ENCODE measurements around the gene DMD.
"Not testable (repeated sequence)": the region's sequence is repeated elsewhere in the genome, so short reads cannot be mapped to it uniquely, and the experiment has no call there.

The DMD gene

DNA sequence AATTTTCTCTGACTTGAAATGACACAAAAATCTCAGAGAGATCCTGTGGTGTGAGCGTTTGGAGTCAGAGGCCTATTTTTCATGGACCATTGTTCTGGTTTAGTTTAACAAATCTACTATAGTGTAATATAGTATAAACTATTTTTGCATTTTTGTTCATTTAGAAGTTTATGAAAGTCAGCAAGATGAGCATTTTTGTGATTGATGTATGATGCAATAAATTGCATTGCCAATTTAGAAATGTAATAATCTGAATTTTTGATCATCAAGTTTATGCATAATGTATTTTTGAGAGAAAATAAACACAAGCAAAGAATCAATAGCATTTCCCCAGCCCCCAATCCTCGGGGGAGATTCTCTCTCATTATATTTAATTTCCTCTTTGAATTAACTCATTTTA lies 1620.0 kb downstream of the DMD start:
- no peak for DNase-seq (ENCODE audit: low read depth)

DNA sequence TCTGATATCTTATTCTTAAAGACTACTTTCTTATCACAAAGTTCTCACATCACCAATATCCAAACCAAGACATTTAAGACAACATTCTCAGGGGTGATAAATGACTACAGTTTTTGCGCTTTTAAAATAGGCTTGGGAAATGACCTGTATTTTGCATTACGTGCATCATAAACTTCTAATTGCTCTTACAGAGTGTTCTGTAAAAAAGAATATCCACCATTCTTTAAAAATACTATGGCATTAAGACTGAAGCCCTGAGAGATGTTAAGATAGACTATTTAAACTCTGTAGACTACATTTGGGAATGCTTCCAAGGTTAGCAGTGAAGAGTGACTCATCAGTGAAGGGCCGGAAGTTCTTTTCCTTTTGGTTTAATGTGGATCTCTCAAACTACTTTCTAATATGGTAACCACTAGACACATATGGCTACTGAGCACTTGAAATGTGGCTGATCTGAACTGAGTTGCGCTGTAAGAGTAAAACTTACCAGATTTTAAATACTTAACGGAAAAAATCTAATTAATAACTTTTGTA lies 1620.7 kb downstream of the DMD start:
- no peak for DNase-seq (ENCODE audit: low read depth)

GRCh38 chrX:31589503-31589902 lies 1621.8 kb downstream of the DMD start:
- no peak for DNase-seq (ENCODE audit: low read depth)

DNA sequence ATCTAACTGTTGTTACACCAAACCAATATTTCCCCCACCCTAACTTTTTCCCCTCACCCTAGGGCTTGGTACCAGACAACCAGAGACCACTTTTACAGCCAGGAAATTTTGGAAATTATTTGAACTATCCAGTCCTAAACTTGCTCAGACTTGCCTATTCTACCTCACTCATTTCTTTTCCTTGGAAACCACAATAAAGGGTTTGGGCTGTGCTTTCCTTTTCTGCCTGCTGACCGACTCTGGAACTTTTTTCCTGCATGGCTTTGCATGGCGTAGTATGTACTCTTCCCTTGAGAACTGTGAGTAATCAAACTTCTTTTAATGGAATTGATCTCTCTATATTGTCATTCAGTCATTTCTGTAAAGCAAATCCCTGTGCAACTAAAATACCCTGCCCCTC lies 1623.0 kb downstream of the DMD start:
- no peak for DNase-seq (ENCODE audit: low read depth)

DNA sequence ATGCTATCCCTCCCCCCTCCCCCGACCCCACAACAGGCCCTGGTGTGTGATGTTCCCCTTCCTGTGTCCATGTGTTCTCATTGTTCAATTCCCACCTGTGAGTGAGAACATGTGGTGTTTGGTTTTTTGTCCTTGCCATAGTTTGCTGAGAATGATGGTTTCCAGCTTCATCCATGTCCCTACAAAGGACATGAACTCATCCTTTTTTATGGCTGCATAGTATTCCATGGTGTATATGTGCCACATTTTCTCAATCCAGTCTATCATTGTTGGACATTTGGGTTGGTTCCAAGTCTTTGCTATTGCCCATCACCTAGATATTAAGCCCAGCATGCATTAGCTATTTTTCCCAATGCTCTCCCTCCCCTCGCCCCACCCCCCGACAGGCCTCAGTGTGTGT lies 1627.5 kb downstream of the DMD start:
- DNase-seq (ENCODE audit: low read depth) = not testable (repeated sequence)

DNA sequence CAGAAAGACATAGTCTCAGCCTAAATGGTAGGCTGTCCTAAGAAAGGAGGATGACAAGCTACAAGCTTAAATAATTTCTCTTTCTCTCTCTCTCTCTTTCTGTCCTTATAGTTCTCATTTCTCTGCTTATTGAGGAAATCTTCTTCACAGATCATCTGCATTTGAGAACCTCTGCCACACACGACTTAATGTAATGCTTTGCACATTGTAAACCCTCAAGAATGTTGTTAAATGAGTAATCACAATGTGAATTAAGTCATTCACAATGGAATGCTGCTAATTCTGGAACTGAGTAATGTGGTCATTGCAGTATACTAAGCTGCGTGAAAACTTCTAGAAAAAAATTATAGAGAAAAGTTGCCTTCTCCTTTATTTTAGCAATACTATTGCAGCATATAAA lies 1630.6 kb downstream of the DMD start:
- no peak for DNase-seq (ENCODE audit: low read depth)

- no peak for DNase-seq (ENCODE audit: low read depth)
Measured at GRCh38 chrX:31580227-31580626, 1631.1 kb downstream of the DMD start.

- DNase-seq (ENCODE audit: low read depth) = no peak
Measured at GRCh38 chrX:31572360-31572759, 1639.0 kb downstream of the DMD start.

DNA sequence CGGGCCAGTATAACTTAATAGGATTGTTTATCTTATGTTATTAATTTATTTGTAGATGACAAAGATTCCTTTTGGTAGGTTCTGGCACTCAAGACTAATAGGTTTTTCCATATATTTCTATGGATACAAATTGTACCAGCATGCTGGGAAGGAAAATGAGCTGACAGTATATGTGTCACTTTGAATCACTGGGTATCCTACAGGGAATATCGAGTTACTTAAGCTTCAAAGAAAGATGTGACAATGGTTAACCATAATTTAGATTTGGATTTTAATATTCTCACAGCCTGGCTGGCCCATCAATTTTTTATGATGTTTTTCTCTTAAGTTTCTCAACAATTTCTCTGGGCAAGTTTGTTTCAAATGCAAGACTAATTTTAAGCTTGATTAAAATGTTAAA lies 1640.7 kb downstream of the DMD start:
- no peak for DNase-seq (ENCODE audit: low read depth)

DNA sequence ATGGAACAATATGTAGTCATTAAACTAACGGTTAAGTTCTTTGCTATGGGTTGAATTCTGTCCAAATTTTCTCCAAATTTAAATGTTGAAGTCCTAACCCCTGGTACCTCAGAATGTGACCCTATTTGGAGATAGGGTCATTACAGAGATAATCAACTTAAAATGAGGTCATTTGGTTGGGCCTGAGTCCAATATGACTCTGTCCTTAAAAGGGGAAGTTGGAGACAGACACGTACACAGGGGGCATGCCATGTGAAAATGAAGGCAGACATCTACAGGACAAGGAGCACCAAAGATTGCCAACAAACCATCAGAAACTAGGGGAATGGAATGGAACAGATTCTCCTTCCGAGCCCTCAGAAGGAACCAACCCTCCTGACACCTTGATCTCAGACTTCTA lies 1647.6 kb downstream of the DMD start:
- no peak for DNase-seq (ENCODE audit: low read depth)

- DNase-seq (ENCODE audit: low read depth) = no peak
Measured at GRCh38 chrX:31555506-31555905, 1655.8 kb downstream of the DMD start.

- no peak for DNase-seq (ENCODE audit: low read depth)
Measured at GRCh38 chrX:31551913-31552312, 1659.4 kb downstream of the DMD start.

DNA sequence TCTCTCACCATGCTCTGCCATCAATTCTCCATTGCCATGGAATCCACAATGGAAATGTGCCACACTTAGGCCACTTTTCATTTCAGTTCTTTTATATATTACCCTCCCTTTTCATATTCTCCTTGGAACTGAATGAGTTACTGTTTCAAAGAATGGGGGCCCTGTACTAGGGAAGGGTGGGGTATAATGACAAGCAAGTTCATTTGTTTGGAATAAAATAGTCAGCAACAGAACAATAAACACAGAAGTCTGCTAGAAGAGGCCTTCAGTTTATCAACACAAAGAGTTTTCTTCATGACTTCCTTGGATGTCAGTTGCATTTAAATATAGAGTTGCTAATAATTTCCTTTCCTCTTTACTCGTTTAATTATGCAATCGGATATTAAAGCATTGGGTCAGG lies 1661.2 kb downstream of the DMD start:
- no peak for DNase-seq (ENCODE audit: low read depth)

DNA sequence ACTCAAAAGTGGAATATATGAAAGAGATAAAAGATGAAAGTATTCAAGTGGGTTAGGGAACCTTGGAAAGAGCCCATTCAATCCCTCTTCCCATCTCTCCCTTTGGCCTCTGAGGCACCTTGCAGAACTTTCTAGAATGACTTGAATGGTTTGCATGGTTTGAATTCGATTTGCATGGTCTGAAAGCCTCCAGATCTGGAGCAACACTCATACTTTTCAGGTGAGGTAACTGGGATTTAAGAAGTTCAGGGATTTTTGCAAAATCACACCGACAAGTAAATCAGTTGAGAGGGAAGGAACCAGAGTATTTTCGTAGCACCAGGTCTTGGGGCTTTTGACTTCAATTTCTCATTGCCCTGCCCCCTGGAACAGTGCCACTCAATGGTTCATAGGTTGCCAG lies 1663.5 kb downstream of the DMD start:
- DNase-seq (ENCODE audit: low read depth) = no peak

- DNase-seq (ENCODE audit: low read depth) = no peak
Measured at GRCh38 chrX:31547416-31547815, 1663.9 kb downstream of the DMD start.

DNA sequence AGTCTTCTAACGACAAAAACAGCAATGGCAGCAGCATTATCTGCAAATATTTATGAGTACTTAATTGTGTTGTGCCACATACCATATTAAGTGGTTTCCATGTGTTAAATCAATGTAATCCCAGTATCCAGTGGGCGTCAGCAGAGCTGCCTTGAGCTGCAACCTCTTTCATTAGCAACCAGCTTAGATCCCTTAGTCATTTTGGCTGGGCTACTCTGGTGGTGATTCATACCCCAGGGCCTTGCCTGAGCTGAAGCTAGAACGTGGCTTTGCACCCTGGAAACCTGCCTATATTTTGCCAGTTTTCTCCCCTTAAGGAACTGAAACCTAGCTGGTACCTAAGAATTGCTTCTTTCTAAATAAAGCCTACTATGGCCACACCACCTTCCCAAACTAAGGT lies 1665.2 kb downstream of the DMD start:
- DNase-seq (ENCODE audit: low read depth) = no peak

DNA sequence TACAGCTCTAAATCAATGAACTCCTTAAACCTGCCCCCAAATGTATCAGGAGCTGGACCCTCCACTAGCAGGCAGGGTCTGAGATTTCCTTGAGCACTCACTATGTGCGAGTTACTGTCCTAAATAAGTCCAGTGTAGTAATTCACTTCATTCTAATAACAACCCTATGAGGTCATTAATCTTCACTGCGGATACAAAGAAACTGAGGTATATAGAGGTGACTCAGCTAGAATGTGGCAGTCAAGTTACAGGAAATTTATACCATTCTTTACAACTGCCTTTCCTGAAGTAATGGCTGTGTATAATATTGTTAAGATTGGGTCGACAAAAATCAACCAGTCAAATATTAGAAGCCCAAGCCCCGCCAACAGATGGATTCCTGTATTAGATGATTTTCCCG lies 1665.6 kb downstream of the DMD start:
- no peak for DNase-seq (ENCODE audit: low read depth)

DNA sequence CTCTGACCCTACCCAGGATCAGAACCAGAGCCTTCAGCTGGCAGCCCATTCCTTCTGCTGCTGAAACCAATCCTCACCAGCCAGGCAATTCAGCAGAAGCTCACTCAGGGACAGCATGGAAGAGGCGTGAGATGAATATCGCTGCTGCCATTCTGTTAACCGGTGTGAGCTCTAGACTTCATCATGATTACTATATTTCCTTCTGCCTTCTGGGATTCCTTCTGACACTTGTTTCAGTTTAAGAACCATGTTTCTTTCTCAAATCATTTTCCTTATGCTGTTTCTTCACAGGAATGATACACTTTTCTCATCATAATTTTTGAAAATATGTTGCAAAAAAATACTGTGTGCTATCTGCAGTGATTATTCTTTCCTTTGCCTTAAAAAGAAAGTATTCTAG lies 1666.2 kb downstream of the DMD start:
- no peak for DNase-seq (ENCODE audit: low read depth)

- no peak for DNase-seq (ENCODE audit: low read depth)
Measured at GRCh38 chrX:31543634-31544033, 1667.7 kb downstream of the DMD start.

- no peak for DNase-seq (ENCODE audit: low read depth)
Measured at GRCh38 chrX:31542566-31542965, 1668.8 kb downstream of the DMD start.

DNA sequence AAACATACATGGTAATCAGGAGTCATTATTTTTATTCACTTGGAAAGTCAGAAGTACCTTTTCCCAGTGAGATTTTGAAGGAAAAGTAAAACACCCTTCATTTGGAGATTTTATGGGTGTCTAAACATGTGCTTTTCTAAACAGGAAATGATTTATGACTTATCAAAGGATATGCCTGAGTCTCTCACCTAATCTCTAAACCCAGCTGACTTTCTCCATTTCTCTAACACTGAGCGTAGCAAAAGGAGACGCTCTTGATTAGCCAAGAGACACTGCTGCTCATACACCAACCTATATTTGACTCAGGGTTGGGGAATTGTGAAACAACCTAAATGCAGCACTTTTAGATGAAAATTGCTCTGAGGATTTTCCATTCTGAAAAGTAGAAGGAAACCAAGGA lies 1671.0 kb downstream of the DMD start:
- DNase-seq (ENCODE audit: low read depth) = no peak

DNA sequence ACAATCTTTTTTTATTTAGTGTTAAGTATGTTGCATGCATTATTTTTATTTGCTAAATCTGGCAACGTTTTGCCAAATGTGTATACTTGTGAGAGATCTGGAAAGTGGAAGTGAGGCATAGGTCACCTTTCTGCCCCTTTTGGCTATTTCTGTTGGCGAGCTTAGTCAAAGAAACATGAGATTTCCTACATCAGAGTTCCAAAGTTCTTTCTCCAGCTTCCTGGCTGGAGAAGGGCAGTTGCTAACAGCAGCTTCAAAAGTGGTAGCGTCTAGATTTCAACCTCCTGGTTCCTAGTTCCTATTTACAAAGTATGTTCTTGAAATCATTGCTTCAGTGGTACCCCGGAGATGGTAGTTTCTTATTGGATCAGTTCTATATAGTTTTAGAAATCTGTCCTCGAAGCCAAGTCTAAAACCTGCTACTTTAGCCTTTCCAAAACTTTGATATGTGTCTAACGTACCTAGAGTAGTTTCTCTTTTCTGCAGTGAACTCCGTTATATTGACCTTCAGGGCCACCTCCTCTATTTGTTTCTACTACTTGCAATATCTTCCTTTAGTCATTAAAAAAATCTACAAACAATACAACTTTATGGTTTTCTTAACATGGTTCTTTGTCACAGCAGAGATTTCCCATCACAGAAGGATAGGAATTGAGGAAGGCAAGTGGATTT lies 1683.8 kb downstream of the DMD start:
- DNase-seq (ENCODE audit: low read depth) = no peak

- DNase-seq (ENCODE audit: low read depth) = no peak
Measured at GRCh38 chrX:31523884-31524536, 1687.3 kb downstream of the DMD start.

DNA sequence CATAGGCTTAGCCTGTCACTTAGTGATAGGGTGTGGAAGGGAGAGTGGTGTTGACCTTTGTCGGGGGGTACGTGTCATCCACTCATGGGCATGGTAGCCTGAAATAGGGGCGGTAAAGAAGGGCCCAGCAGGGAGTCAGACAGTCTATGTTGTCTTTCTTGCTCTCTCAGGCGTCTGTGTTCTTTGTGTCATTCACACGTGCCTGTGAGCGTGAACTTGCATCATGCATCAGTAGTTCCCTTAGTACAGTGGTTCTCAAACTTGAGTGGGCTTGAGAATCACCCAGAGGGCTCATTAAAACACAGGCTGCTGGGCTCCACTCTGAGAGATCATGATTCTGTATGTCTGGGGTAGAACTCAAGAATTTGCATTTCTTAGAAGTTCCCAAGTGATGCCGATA lies 1688.6 kb downstream of the DMD start:
- no peak for DNase-seq (ENCODE audit: low read depth)

All from stimulated activated CD8-positive, alpha-beta memory T cell treated with anti-CD3 and anti-CD28 coated beads, Interleukin-12 subunit alpha, Interleukin-12 subunit beta, amount 100 ng/mL, for 4 hours (primary cell).